Vagina (tissue), 2 donors: ENCODE data around the gene POMC. TPM values are rescaled to one million over a fixed set of nuclear protein-coding genes. Genes with fewer than 3 reads are reported as not detected.

Experiments
- DNase-seq, 2 donors: peaks; one replicate each; pipeline ENCODE4 v3.0.0-alpha.2; 2017; ENCODE audit errors: extremely low spot score in 2 of 2
- H3K27ac ChIP-seq: fragments of 200-600 bp; sonication (generic); one replicate; pipeline ENCODE4 v1.5.1; 2019
- H3K27me3 ChIP-seq: fragments of 200-600 bp; sonication (generic); one replicate; pipeline ENCODE4 v1.5.1; 2019
- H3K36me3 ChIP-seq, 2 donors: fragments of 200-600 bp; sonication (generic); one replicate each; pipeline ENCODE4 v1.5.1; 2017 to 2019
- H3K4me1 ChIP-seq: fragments of 200-600 bp; sonication (generic); one replicate; pipeline ENCODE4 v1.5.1; 2019
- H3K4me3 ChIP-seq, 2 donors: fragments of 200-600 bp; sonication (generic); 1 replicate in 1 of 2; 2 replicates in 1 of 2; pipeline ENCODE4 v1.5.1; 2016 to 2019
- H3K9me3 ChIP-seq: fragments of 200-600 bp; sonication (generic); one replicate; pipeline ENCODE4 v1.5.1; 2019
- POLR2A ChIP-seq, 2 donors: fragments of 450-650 bp; IDR thresholded peaks; one replicate each; pipeline ENCODE4 v1.6.1; 2017; ENCODE audit warnings: antibody characterized with exemption in 2 of 2, mild to moderate bottlenecking in 2 of 2, moderate library complexity in 2 of 2
- POLR2AphosphoS5 ChIP-seq, 2 donors: sonication (generic); formaldehyde crosslinking; IDR thresholded peaks; one replicate each; pipeline ENCODE4 v1.9.0; 2017; ENCODE audit warnings: antibody characterized with exemption in 2 of 2, mild to moderate bottlenecking in 2 of 2, low read depth in 1 of 2; ENCODE audit not compliant: insufficient read depth in 1 of 2
- intact Hi-C: fragments of 100-400 bp; cut with DNase I; formaldehyde crosslinking; loops from one replicate; pipeline ENCODE4 v1.15.1; 2023
- total RNA-seq: library from RNA; depleted of rRNA; stranded (reverse); fragments of >200 nt; gene quantifications from one replicate; pipeline ENCODE4 v1.2.3, GENCODE V29; 2016
- TF ChIP-seq, protein P1 (sequence below), 3 experiments: fragments of 450-650 bp in 2 of 3; fragments of 200-600 bp in 1 of 3; sonication (generic) in 1 of 3; IDR thresholded peaks; one replicate each; pipeline ENCODE4 v1.5.1; 2017 to 2019; ENCODE audit warnings: antibody characterized with exemption in 3 of 3, mild to moderate bottlenecking in 2 of 3, moderate library complexity in 2 of 3

The POMC gene
- total RNA-seq, 1 donor from 2014 or later: 2.5 TPM

DNA sequence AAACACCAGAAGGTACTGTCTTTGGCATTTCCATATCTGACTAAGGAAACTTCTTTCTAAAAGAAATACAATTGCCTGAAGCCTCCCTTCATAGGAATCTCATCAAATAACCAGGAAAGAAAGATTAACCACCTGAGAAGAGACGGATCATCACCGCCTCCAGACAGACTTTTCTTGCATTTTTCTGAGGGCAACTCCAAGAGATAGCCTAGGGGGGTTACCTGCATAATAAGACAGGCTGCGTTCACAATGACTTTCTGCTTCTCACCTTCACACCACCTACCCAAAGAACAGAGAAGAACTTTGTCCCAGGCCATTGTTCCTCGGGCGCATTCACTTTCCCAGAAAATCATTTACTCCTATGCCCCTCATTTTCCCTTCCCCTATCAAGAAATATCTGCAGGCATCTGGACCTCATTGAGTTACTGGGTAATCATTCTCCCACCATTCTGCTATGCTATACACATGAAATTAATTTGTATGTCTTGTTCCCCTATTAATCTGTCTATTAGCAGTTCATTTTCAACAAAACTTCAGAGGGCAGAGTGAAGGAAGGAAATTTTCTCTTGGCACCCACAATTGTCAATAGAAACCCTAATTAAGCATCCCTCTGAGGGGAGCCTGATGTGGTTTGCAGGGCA is 8.3 kb upstream of the POMC start:
- H3K27ac ChIP-seq: no peak overlapping the region
- no peaks in the 10 kb centered on the region for H3K27me3 ChIP-seq
- TF ChIP-seq, protein P1, sequence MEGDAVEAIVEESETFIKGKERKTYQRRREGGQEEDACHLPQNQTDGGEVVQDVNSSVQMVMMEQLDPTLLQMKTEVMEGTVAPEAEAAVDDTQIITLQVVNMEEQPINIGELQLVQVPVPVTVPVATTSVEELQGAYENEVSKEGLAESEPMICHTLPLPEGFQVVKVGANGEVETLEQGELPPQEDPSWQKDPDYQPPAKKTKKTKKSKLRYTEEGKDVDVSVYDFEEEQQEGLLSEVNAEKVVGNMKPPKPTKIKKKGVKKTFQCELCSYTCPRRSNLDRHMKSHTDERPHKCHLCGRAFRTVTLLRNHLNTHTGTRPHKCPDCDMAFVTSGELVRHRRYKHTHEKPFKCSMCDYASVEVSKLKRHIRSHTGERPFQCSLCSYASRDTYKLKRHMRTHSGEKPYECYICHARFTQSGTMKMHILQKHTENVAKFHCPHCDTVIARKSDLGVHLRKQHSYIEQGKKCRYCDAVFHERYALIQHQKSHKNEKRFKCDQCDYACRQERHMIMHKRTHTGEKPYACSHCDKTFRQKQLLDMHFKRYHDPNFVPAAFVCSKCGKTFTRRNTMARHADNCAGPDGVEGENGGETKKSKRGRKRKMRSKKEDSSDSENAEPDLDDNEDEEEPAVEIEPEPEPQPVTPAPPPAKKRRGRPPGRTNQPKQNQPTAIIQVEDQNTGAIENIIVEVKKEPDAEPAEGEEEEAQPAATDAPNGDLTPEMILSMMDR (IDR thresholded peaks at IDR 0.05): no peak
- TF ChIP-seq POLR2AphosphoS5 (IDR thresholded peaks at IDR 0.05; ENCODE audit: insufficient read depth in 1 of 2, low read depth in 1 of 2) (no peak), POLR2A (IDR thresholded peaks at IDR 0.05) (no peak)
- no peak for DNase-seq
- H3K9me3 ChIP-seq: no peaks in the 10 kb centered on the region
- no peak overlapping the region for H3K4me3 ChIP-seq
- intact Hi-C loops: no loop called here
- H3K36me3 ChIP-seq: no peaks in the 10 kb centered on the region
- no peaks in the 10 kb centered on the region for H3K4me1 ChIP-seq

- Histone ChIP-seq H3K4me1 (no peaks in the 10 kb centered on the region), H3K36me3 (no peaks in the 10 kb centered on the region), H3K27ac (no peak overlapping the region), H3K4me3 (no peak overlapping the region), H3K27me3 (no peaks in the 10 kb centered on the region), H3K9me3 (no peaks in the 10 kb centered on the region)
- DNase-seq: no peak
- intact Hi-C loops: no loop called here
- TF ChIP-seq POLR2A (IDR thresholded peaks at IDR 0.05): no peak
- TF ChIP-seq, protein P1 (IDR thresholded peaks at IDR 0.05): no peak
- TF ChIP-seq POLR2AphosphoS5 (IDR thresholded peaks at IDR 0.05; ENCODE audit: insufficient read depth in 1 of 2, low read depth in 1 of 2): no peak
Observed at GRCh38 chr2:25176138-25176537, 7.8 kb upstream of the POMC start.

- no peaks in the 10 kb centered on the region for H3K9me3 ChIP-seq
- no peaks in the 10 kb centered on the region for H3K36me3 ChIP-seq
- DNase-seq: no peak
- intact Hi-C loops: no loop called here
- no peak overlapping the region for H3K4me3 ChIP-seq
- peaks cover 2% of the 10 kb centered on the region for H3K27me3 ChIP-seq
- no peaks in the 10 kb centered on the region for H3K4me1 ChIP-seq
- TF ChIP-seq, protein P1 (IDR thresholded peaks at IDR 0.05): no peak
- no peak for TF ChIP-seq POLR2AphosphoS5 (IDR thresholded peaks at IDR 0.05; ENCODE audit: insufficient read depth in 1 of 2, low read depth in 1 of 2)
- TF ChIP-seq POLR2A (IDR thresholded peaks at IDR 0.05): no peak
- no peak overlapping the region for H3K27ac ChIP-seq
Observed at GRCh38 chr2:25174192-25174861, 5.9 kb upstream of the POMC start.

DNA sequence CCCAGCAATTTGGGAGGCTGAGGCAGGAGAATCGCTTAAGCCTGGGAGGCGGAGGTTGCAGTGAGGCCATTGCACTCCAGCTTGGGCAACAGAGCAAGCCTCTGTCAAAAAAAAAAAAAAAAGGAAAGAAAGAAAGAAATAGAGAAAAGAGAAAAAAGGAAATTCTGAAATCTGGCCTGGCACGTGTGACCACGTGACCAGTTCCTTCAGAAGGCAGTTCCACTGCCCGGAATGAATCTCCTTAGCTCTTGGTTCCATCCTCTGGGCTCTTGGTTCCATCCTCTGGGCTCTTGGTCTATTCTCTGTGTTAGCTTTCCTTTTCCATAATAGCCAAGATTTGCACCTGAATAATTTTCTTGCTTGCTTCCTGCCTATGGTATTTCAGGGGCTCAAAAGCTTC is 5.3 kb upstream of the POMC start:
- no peaks in the 10 kb centered on the region for H3K9me3 ChIP-seq
- H3K4me1 ChIP-seq: peaks cover 3% of the 10 kb centered on the region
- H3K4me3 ChIP-seq: no peak overlapping the region
- peaks cover 4% of the 10 kb centered on the region for H3K27me3 ChIP-seq
- H3K27ac ChIP-seq: no peak overlapping the region
- no peak for DNase-seq
- intact Hi-C loops: no loop called here
- TF ChIP-seq POLR2AphosphoS5 (IDR thresholded peaks at IDR 0.05; ENCODE audit: insufficient read depth in 1 of 2, low read depth in 1 of 2) (no peak), POLR2A (IDR thresholded peaks at IDR 0.05) (no peak)
- TF ChIP-seq, protein P1 (IDR thresholded peaks at IDR 0.05): no peak
- no peaks in the 10 kb centered on the region for H3K36me3 ChIP-seq

DNA sequence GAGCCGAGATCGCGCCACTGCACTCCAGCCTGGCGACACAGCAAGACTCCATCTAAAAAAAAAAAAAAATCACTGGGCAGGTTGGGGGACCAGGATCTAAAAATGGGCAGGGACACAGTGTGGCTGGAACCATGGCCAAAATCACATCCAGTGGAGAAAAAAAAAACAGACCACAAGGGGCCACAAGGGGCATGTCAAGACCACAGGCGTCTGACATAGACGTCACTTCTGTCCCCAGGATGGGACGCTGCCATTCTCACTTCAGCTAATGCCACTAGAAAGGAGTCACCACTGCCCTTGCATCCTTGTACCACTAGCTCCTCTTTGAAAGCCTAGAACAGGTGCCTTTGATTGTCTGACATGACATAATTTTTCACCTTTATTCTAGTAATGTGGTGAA is 2.5 kb upstream of the POMC start:
- Histone ChIP-seq H3K4me3 (no peak overlapping the region), H3K27me3 (peaks cover 4% of the 10 kb centered on the region)

More for the DNA sequence above, 2.5 kb upstream of the POMC start:
- Histone ChIP-seq H3K4me1 (peaks cover 14% of the 10 kb centered on the region), H3K36me3 (no peaks in the 10 kb centered on the region), H3K27ac (no peak overlapping the region), H3K9me3 (no peaks in the 10 kb centered on the region)
- TF ChIP-seq POLR2A (IDR thresholded peaks at IDR 0.05) (no peak), POLR2AphosphoS5 (IDR thresholded peaks at IDR 0.05; ENCODE audit: insufficient read depth in 1 of 2, low read depth in 1 of 2) (no peak)
- TF ChIP-seq, protein P1 (IDR thresholded peaks at IDR 0.05): no peak
- intact Hi-C loops: no loop called here
- DNase-seq: no peak
